CD14-positive monocyte (primary cell): Measurements from ENCODE around the gene MCRIP1. TPM values are rescaled to one million over a fixed set of nuclear protein-coding genes. Genes with fewer than 3 reads are reported as not detected.

Source experiments
- DNase-seq, 3 donors: peaks; one replicate each; pipeline ENCODE4 v3.0.0-alpha.2; 2011 to 2022
- H2AFZ ChIP-seq: 2 replicates; pipeline ENCODE4 v1.6.0; 2012; ENCODE audit warnings: mild to moderate bottlenecking, low read depth, low read length, inconsistent platforms; ENCODE audit not compliant: insufficient read depth, poor library complexity, severe bottlenecking
- H3K27ac ChIP-seq, 2 donors: 1 replicate in 1 of 2; 2 replicates in 1 of 2; pipeline ENCODE4 v1.5.1; 2012 to 2013; ENCODE audit warnings: low read length in 2 of 2, control low read depth in 1 of 2, inconsistent platforms in 1 of 2, low read depth in 1 of 2, mild to moderate bottlenecking in 1 of 2
- H3K27me3 ChIP-seq, 2 donors: one replicate each; pipeline versions ENCODE4 v1.6.0 to v1.6.1; 2011 to 2013; ENCODE audit warnings: low read length in 2 of 2; ENCODE audit not compliant: control insufficient read depth in 2 of 2, insufficient read depth in 2 of 2
- H3K36me3 ChIP-seq, 2 donors: replicated peaks in 1 of 2; 1 replicate in 1 of 2; 2 replicates in 1 of 2; pipeline versions ENCODE4 v1.5.1 to v1.6.1; 2012 to 2013; ENCODE audit warnings: low read length in 2 of 2, control low read depth in 1 of 2, inconsistent platforms in 1 of 2, mild to moderate bottlenecking in 1 of 2; ENCODE audit not compliant: insufficient read depth in 2 of 2, control insufficient read depth in 1 of 2
- H3K4me1 ChIP-seq, 2 donors: 1 replicate in 1 of 2; 2 replicates in 1 of 2; pipeline versions ENCODE4 v1.5.1 to v1.6.1; 2012 to 2013; ENCODE audit warnings: low read length in 2 of 2, control low read depth in 1 of 2, inconsistent platforms in 1 of 2, mild to moderate bottlenecking in 1 of 2, moderate library complexity in 1 of 2; ENCODE audit not compliant: insufficient read depth in 2 of 2, control insufficient read depth in 1 of 2
- H3K4me2 ChIP-seq: replicated peaks from 2 replicates; pipeline ENCODE3; 2012; ENCODE audit warnings: low read length, moderate library complexity, mild to moderate bottlenecking; ENCODE audit not compliant: poor library complexity, severe bottlenecking; ENCODE audit errors: extremely low read depth
- H3K4me3 ChIP-seq, 3 experiments: fragments of 200-600 bp in 1 of 3; sonication (generic) in 1 of 3; replicated peaks in 1 of 3; 1 replicate in 2 of 3; 2 replicates in 1 of 3; pipeline ENCODE4 v1.5.1; 2011 to 2013; ENCODE audit warnings: low read length in 3 of 3, mild to moderate bottlenecking in 3 of 3, control low read depth in 2 of 3, low read depth in 2 of 3, inconsistent platforms in 1 of 3, moderate library complexity in 1 of 3
- H3K79me2 ChIP-seq: 2 replicates; pipeline ENCODE4 v1.6.0; 2012; ENCODE audit warnings: mild to moderate bottlenecking, control low read depth, inconsistent platforms, low read length, moderate library complexity; ENCODE audit not compliant: insufficient read depth
- H3K9ac ChIP-seq: 2 replicates; pipeline ENCODE4 v1.6.0; 2017; ENCODE audit warnings: low read length, mild to moderate bottlenecking; ENCODE audit not compliant: insufficient read depth, poor library complexity, severe bottlenecking
- H3K9me3 ChIP-seq, 2 donors: replicated peaks in 1 of 2; 1 replicate in 1 of 2; 2 replicates in 1 of 2; pipeline versions ENCODE4 v1.5.1 to v1.6.1; 2012 to 2013; ENCODE audit warnings: low read length in 2 of 2, control low read depth in 1 of 2; ENCODE audit not compliant: control insufficient read depth in 1 of 2, insufficient read depth in 1 of 2
- H4K20me1 ChIP-seq: 2 replicates; pipeline ENCODE4 v1.6.0; 2012; ENCODE audit warnings: mild to moderate bottlenecking, low read length, control low read depth, moderate library complexity; ENCODE audit not compliant: insufficient read depth
- H3K27ac Mint-ChIP-seq, 7 donors: one replicate each; pipeline ENCODE4 v1.8.0; 2020; ENCODE audit warnings: mild to moderate bottlenecking in 7 of 7, mixed read lengths in 7 of 7, moderate library complexity in 6 of 7, inconsistent platforms in 2 of 7
- H3K27me3 Mint-ChIP-seq, 3 donors: one replicate each; pipeline ENCODE4 v1.8.0; 2021 to 2022; ENCODE audit warnings: low read depth in 3 of 3, mild to moderate bottlenecking in 3 of 3, mixed read lengths in 3 of 3, moderate library complexity in 3 of 3, inconsistent platforms in 1 of 3
- H3K36me3 Mint-ChIP-seq, 2 donors: one replicate each; pipeline ENCODE4 v1.8.0; 2020; ENCODE audit warnings: mixed read lengths in 2 of 2, inconsistent platforms in 1 of 2, mild to moderate bottlenecking in 1 of 2
- H3K4me1 Mint-ChIP-seq: one replicate; pipeline ENCODE4 v1.8.0; 2020; ENCODE audit warnings: mild to moderate bottlenecking, mixed read lengths
- H3K4me3 Mint-ChIP-seq, 2 donors: one replicate each; pipeline ENCODE4 v1.8.0; 2020; ENCODE audit warnings: mild to moderate bottlenecking in 2 of 2, mixed read lengths in 2 of 2, moderate library complexity in 1 of 2
- H3K9me3 Mint-ChIP-seq, 7 donors: one replicate each; pipeline ENCODE4 v1.8.0; 2020 to 2022; ENCODE audit warnings: mixed read lengths in 7 of 7, mild to moderate bottlenecking in 6 of 7, moderate library complexity in 6 of 7, inconsistent platforms in 2 of 7
- WGBS: methylation state at CpG from one replicate; pipeline ENCODE4 v1.1.5; 2013; ENCODE audit warnings: missing lambda C conversion rate; ENCODE audit not compliant: insufficient coverage; 5-methylcytosine and 5-hydroxymethylcytosine counted together
- intact Hi-C, 2 donors: fragments of 100-400 bp; cut with micrococcal nuclease; formaldehyde crosslinking; loops; one replicate each; pipeline versions ENCODE4 v1.15.0 to v1.15.1; 2023
- polyA plus RNA-seq, 3 donors: library from polyadenylated mRNA; depleted of rRNA in 1 of 3; unstranded in 2 of 3; stranded (reverse) in 1 of 3; fragments of 300-500 nt in 2 of 3; fragments of >200 nt in 1 of 3; fragmentation: Illumina TruSeq in 2 of 3; gene quantifications; 1 replicate in 2 of 3; 2 replicates in 1 of 3; pipeline ENCODE4 v1.2.3, GENCODE V29; 2012 to 2021
- TF ChIP-seq, protein P1 (sequence below): fragments of 200-600 bp; IDR thresholded peaks from one replicate; pipeline ENCODE4 v1.8.0; 2022; ENCODE audit warnings: antibody characterized with exemption, mild to moderate bottlenecking

The MCRIP1 gene
- polyA plus RNA-seq, 3 donors = 48.4 to 63.0 (median 48.5) TPM

GRCh38 chr17:81854974-81855774 is 22.1 kb upstream of the MCRIP1 start:
- no peaks in the 10 kb centered on the region for H3K9me3 ChIP-seq
- 91% methylated on average over 12 of the region's 29 CpGs for WGBS
- peak overlapping the region in 4 of 7 donors; percentile 31 to 83 (median 52) for H3K27ac Mint-ChIP-seq
- intact Hi-C loops = loop anchor here in 1 of 2 donors (5.0 kb wide), 1 partner anchor 33 kb away; no protein-coding TSS in a partner anchor
- no peak overlapping the region for H3K4me3 ChIP-seq
- no peak overlapping the region for H3K27ac ChIP-seq
- peaks cover 0 to under 1% (median 0%) of the 10 kb centered on the region in 7 donors for H3K9me3 Mint-ChIP-seq
- H3K4me3 Mint-ChIP-seq = no peak overlapping the region
- TF ChIP-seq, protein P1, sequence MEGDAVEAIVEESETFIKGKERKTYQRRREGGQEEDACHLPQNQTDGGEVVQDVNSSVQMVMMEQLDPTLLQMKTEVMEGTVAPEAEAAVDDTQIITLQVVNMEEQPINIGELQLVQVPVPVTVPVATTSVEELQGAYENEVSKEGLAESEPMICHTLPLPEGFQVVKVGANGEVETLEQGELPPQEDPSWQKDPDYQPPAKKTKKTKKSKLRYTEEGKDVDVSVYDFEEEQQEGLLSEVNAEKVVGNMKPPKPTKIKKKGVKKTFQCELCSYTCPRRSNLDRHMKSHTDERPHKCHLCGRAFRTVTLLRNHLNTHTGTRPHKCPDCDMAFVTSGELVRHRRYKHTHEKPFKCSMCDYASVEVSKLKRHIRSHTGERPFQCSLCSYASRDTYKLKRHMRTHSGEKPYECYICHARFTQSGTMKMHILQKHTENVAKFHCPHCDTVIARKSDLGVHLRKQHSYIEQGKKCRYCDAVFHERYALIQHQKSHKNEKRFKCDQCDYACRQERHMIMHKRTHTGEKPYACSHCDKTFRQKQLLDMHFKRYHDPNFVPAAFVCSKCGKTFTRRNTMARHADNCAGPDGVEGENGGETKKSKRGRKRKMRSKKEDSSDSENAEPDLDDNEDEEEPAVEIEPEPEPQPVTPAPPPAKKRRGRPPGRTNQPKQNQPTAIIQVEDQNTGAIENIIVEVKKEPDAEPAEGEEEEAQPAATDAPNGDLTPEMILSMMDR = no peak
- H4K20me1 ChIP-seq = peaks cover 92% of the 10 kb centered on the region
- no peak overlapping the region for H3K9ac ChIP-seq
- peaks cover 68 to 90% of the 10 kb centered on the region in 2 donors for H3K36me3 ChIP-seq
- H3K4me2 ChIP-seq = no peak overlapping the region
- DNase-seq = no peak
- H3K4me1 ChIP-seq = peaks cover 22 to 25% of the 10 kb centered on the region in 2 donors
- H3K79me2 ChIP-seq = peaks cover 96% of the 10 kb centered on the region
- H3K4me1 Mint-ChIP-seq = peaks cover 26% of the 10 kb centered on the region
- H2AFZ ChIP-seq = no peak overlapping the region
- H3K36me3 Mint-ChIP-seq = peaks cover 63 to 88% of the 10 kb centered on the region in 2 donors
- H3K27me3 ChIP-seq = no peaks in the 10 kb centered on the region
- H3K27me3 Mint-ChIP-seq = peaks cover 0 to 3% (median 2%) of the 10 kb centered on the region in 3 donors

- Histone ChIP-seq H3K4me2 (no peak overlapping the region), H3K27ac (no peak overlapping the region), H3K9me3 (no peaks in the 10 kb centered on the region), H2AFZ (no peak overlapping the region), H4K20me1 (peaks cover 69% of the 10 kb centered on the region), H3K79me2 (peaks cover 72% of the 10 kb centered on the region), H3K27me3 (no peaks in the 10 kb centered on the region), H3K36me3 (peaks cover 75 to 81% of the 10 kb centered on the region in 2 donors), H3K4me1 (no peaks in the 10 kb centered on the region), H3K4me3 (no peak overlapping the region), H3K9ac (no peak overlapping the region)
- intact Hi-C loops = no loop called here
- peaks cover 0 to 2% (median 0%) of the 10 kb centered on the region in 7 donors for H3K9me3 Mint-ChIP-seq
- DNase-seq = no peak
- H3K27ac Mint-ChIP-seq = peak overlapping the region in 2 of 7 donors; percentile 17 to 72
- TF ChIP-seq, protein P1 = no peak
- H3K4me3 Mint-ChIP-seq = no peak overlapping the region
- peaks cover 0 to 3% (median 2%) of the 10 kb centered on the region in 3 donors for H3K27me3 Mint-ChIP-seq
- WGBS = 93% methylated on average over 12 of the region's 12 CpGs
- peaks cover 2% of the 10 kb centered on the region for H3K4me1 Mint-ChIP-seq
- H3K36me3 Mint-ChIP-seq = peaks cover 51 to 91% of the 10 kb centered on the region in 2 donors
Observed at GRCh38 chr17:81852237-81852636, 19.1 kb upstream of the MCRIP1 start.
